SU-DHL-6 (cell line): ENCODE measurements around the gene EME1.

Experiments
- EZH2phosphoT487 ChIP-seq: fragments of 200-600 bp; sonication (generic), shearing (Covaris generic); conservative IDR thresholded peaks from 2 replicates; pipeline ENCODE4 v1.6.1; 2018; ENCODE audit warnings: mild to moderate bottlenecking, antibody characterized with exemption, low read length, moderate library complexity, mixed read lengths
- TF ChIP-seq, protein P1 (sequence below): fragments of 200-600 bp; sonication (generic); IDR thresholded peaks from one replicate; pipeline ENCODE4 v1.5.1; 2017; ENCODE audit warnings: antibody characterized with exemption, mild to moderate bottlenecking, low read length, moderate library complexity; ENCODE audit not compliant: insufficient read depth, poor library complexity, severe bottlenecking

DNA sequence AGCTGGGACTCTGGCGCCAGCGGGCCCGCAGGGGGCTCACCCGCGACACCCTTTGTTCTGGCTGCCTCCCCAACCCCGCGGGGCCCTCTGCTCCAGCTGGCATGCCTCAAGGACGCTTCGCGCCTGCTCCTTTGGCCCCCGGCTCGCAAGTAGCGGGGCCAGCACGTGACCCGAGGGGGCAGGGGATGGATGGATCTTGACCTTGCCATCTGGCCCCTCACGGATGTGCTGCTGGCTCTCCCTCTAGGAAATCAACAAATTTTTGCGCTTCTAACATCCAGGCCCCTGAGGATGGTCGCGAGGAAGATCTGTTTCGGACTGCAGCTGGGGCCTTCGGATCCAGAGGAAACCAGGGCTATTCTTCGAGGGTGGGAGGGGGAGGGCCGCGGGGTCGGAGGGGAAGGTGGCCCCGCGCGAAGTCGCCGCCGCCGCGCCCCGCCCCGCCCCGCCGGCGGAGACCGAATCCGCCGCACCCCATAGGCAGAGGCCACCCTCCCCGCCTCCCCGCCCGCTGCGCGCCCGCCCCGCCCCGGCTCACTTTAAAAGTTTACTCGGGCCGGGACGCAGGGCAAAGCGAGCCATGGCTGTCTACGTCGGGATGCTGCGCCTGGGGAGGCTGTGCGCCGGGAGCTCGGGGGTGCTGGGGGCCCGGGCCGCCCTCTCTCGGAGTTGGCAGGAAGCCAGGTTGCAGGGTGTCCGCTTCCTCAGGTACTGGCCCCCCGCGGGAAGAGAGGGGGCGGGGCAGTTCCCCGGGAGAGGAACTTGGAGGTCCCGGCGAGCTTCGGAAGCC lies 52.8 kb downstream of the EME1 start, which contains the start of gene ACSF2:
- no peak for TF ChIP-seq EZH2phosphoT487
- TF ChIP-seq, protein P1, sequence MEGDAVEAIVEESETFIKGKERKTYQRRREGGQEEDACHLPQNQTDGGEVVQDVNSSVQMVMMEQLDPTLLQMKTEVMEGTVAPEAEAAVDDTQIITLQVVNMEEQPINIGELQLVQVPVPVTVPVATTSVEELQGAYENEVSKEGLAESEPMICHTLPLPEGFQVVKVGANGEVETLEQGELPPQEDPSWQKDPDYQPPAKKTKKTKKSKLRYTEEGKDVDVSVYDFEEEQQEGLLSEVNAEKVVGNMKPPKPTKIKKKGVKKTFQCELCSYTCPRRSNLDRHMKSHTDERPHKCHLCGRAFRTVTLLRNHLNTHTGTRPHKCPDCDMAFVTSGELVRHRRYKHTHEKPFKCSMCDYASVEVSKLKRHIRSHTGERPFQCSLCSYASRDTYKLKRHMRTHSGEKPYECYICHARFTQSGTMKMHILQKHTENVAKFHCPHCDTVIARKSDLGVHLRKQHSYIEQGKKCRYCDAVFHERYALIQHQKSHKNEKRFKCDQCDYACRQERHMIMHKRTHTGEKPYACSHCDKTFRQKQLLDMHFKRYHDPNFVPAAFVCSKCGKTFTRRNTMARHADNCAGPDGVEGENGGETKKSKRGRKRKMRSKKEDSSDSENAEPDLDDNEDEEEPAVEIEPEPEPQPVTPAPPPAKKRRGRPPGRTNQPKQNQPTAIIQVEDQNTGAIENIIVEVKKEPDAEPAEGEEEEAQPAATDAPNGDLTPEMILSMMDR = no peak
